HG02870 (cell line): Measurements from ENCODE around the gene NBPF12.
"Not testable (repeated sequence)": the region's sequence is repeated elsewhere in the genome, so short reads cannot be mapped to it uniquely, and the experiment has no call there.

Source experiments
- ATAC-seq: cut with Tn5 transposase; IDR thresholded peaks from one replicate; pipeline ENCODE4 v1.9.1; 2021; ENCODE audit warnings: mild to moderate bottlenecking, moderate library complexity; ENCODE audit not compliant: unreplicated experiment

The NBPF12 gene, protein sequence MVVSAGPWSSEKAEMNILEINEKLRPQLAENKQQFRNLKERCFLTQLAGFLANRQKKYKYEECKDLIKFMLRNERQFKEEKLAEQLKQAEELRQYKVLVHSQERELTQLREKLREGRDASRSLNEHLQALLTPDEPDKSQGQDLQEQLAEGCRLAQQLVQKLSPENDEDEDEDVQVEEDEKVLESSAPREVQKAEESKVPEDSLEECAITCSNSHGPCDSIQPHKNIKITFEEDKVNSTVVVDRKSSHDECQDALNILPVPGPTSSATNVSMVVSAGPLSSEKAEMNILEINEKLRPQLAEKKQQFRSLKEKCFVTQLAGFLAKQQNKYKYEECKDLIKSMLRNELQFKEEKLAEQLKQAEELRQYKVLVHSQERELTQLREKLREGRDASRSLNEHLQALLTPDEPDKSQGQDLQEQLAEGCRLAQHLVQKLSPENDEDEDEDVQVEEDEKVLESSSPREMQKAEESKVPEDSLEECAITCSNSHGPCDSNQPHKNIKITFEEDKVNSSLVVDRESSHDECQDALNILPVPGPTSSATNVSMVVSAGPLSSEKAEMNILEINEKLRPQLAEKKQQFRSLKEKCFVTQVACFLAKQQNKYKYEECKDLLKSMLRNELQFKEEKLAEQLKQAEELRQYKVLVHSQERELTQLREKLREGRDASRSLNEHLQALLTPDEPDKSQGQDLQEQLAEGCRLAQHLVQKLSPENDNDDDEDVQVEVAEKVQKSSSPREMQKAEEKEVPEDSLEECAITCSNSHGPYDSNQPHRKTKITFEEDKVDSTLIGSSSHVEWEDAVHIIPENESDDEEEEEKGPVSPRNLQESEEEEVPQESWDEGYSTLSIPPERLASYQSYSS (N-terminal part only)

DNA sequence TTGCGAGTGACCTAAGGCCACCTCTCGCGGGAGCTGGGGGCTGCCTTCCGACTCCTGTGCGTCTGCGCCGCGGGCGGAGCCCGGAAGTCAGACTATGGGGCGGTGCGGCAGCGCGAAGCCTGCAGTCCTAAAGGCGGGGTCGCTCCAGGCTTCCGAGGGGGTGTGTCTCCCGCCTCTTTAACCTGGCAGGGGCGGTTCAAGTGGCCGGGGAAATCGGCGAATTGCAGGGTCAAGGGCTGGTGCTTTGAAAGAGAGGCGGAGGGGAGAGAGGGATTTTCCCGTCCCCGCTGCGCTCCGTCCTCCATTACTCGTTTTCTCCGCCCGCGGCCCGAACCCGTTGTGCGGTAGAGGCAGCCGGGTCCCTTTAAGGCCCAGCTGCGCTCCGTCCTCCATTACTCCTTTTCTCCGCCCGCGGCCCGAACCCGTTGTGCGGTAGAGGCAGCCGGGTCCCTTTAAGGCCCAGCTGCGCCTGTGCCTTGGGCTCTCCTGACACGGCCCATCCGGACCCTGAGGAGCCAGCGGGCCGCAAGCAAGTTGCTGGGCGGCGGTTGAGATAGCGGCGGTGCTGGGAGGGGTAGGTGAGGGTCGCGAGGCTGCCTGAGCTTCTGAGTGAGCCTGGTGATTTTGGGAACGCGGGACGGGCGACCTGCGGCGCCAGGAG is at the start of gene NBPF12:
Gene NBPF12, plus strand, starts transcription at position 83 of the 661 bp plus-strand sequence. CDS start 21,820 bp downstream, outside the sequence.
- peak; percentile 57 for ATAC-seq

DNA sequence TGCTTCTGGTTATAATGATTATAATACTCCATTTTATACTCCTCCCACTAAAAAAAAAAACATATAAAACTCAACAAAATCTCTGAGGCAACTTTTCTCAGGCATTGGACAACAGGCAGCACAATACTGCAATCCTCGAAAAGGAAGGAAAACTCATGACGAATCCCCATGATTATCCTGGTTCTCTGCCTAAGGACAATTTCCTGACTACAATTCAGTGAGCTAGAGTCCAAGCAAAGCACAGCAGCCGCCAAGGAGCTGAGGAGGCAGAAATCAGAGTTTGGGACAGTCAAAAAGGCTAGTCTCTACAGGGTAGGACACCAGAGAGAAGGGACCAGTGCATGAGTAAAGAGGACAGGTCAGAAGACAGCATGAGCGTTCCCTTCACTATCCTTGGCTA is 46.8 kb upstream of the NBPF12 start:
- not testable (repeated sequence) for ATAC-seq

DNA sequence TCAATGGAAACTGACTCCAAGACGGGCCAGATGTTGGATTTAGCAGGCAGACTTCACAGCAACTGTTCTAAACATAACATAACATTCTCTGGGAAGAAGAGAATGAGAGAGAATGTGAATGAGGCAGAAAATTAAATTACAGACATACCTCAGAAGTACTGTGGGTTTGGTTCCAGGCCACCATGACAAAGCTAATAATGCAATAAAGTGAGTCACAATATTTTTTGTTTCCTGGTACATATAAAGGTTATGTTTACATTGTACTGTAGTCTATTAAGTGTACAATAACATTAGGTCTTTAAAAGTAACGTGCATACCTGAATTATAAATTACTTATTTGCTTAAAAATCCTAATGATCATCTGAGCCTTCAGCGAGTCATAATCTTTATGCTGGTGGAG is 45.8 kb upstream of the NBPF12 start:
- not testable (repeated sequence) for ATAC-seq

DNA sequence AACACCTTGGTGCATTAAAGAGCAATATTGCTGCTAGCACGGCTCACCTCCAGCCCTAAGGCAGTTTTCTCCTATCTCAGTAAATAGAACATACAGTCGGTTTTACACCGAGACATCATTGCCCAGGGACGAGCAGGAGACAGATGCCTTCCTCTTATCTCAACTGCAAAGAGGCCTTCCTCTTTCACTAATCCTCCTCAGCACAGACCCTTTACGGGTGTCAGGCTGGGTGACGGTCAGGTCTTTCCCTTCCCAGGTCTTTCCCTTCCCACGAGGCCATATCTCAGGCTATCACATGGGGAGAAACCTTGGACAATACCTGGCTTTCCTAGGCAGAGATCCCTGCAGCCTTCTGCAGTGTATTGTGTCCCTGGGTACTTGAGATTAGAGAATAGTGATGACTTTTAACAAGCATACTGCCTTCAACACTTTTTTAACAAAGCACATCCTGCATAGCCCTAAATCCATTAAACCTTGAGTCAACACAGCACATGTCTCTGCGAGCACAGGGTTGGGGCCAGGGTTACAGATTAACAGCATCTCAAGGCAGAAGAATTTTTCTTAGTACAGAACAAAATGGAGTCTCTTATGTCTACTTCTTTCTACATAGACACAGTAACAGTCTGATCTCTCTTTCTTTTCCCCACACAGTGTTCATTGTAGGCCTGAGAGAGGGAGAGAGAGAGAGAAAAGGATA is 30.4 kb upstream of the NBPF12 start:
- ATAC-seq, result not testable (repeated sequence)

DNA sequence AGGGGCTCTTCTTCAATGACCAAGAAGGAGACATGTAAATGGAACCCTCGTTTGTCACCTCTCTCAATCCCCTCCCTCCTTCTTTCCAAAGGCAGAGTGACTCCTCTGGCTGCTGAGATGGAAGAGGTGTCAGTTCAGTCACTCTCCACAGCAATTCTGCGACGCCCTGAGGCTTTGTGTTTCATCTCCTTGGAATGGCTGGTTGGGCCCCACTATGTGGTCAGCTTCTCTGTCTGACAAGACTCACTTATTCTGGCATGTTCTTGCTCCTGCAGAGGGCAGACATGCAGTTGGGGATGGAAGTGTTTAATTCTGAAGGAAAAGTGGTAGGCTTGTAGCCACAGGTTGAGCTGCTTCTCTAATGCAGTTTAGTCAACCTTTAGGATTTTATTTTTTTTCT is 25.1 kb upstream of the NBPF12 start:
- not testable (repeated sequence) for ATAC-seq

DNA sequence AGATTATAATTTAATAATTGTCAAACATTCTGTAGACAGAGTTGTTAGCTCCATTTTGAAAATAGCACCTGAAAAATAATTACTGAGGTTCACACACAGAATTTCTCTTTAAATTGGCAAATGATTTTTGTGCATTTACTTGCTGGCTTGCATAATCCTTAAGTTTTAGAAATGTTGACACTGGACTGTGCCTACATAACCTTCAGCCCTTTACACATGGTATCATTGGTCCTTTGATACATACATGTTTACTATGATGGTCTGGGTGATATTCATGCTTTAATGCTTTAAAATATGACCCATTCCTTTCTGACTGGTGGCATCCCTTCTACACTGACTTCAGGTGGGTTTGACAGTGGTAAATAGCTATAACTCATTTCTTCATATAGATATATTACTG is 17.3 kb upstream of the NBPF12 start:
- ATAC-seq, result not testable (repeated sequence)

DNA sequence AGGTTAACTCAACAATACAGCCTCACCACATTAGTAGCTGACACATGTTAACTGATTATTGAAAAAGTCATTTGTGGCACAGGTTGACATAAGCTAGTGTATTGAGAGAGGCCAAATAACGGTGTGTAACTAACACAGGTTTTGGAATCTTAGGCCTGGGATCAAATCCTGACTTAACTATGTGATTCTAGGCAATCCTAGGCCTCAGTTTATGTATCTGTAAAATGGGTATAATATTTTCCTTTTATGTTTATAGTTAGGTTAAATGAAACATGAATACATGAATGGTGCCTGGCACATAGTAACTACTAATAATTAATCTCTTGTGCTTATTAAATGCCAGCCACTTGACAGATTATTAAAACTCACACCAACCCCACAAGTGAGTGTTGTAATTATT is 15.5 kb upstream of the NBPF12 start:
- not testable (repeated sequence) for ATAC-seq

DNA sequence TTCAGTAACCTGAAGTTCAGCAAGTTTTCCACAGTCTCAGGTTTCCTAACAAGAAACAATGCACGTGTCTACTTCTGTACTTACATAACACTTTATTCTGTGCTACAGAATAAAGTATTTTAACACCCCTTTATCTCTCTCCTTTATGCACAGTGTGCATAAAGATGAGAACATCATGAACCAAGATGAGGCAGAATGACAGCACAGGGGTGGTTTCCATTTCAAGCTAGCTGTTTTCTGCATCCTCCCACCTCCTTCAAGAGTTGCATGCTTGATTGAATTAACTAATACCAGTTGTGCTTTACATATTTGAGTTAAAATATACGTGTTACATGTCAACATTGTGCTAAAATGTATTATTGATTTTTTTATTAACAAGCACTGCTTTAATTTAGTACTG is 14.0 kb upstream of the NBPF12 start:
- ATAC-seq, result not testable (repeated sequence)

DNA sequence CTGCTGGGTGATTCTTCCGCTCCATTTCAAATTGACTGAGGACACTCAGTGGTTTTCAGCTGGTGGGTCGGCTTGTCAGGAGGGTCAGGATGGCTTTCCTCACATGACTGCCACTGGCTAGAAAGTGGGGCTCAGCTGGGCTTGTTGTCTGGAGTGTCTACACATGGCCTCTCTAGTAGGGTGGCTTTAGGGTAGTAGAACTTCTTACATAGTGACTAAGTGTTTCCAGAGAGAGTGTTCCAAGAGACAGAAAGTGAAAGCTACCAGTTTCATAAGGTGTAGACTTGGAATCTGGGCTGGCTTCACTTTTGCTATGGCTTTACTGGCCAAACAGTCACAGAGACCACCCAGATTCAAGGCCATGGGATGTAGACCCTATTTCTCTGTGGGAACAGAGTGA is 11.7 kb upstream of the NBPF12 start:
- ATAC-seq, result not testable (repeated sequence)

DNA sequence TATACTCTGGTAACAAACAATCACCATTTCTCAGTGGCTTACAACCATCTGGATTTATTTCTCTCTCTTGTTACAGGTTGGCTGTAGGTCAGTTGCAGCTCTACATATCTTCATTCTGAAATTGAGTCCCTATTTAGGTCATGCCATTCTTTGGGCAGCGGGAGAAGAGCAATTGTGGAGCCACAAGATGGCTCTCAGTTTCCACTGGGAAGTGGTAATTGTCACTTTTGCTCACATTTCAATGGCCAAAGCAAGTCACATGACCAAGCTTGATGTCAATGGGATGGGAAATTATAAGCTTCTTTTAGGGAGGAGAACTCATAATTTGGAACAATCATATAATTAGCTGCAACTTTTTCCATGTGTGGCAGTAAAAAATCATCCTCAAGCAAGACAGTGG is 7.9 kb upstream of the NBPF12 start:
- ATAC-seq, result not testable (repeated sequence)

DNA sequence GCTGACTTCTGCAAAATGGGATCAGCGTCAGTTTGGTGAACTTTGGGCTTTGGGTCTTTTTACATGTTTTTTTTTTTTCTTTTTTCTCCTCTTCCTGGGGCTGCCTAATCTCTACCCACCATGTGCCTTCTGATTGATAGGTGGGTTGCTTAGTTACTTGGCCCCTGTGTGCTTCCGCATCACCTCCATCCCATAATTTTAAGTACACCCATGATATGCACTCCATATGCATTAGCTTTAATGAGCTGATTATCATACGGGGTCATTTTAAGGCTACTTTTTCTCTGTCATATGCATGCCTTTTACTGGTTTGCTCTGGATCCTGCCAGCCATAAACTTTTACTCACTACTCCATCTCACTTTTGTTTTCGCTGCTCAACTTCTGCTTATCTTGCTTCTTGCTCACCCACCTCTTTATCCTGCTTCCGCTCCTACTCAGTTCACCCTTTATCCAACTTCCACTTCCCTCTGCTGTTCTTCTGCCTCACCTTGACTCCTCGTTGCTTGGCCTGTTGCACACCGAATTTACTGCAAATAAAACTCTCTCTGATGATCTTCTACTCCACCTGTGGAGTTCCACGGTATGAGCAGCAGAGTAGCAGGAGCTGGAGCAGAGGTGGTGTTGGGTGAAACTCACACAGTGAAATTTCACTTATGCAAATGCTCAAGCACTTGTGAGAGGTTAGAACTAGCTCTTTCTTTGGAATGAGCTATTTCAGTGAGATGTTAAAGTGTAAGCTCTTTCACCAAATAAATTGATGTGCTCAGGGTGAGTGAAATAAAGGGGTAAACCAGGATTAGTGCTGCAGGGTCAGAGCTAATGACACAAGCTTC is 3.5 kb upstream of the NBPF12 start:
- peak; percentile 35 for ATAC-seq

DNA sequence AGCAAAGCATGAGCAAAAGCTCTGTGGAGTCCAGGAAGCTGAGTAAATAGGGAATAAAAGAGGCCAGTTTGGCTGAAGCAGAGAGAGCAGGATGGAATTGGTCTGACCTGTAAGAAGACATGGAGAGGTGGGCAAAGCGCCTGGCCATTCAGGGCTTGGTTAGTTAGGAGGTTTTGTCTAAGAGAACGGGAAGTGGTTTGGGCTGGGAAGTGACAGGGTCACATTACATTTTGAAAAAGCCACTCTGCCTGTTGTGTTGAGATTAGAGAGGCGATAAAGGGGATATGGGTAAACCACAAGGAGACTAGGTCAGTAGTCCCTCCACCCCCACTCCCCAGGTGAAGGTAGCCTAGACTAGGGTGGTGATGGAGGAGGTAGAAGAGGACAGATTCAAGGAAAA is 662 bp upstream of the NBPF12 start:
- ATAC-seq, result not testable (repeated sequence)

DNA sequence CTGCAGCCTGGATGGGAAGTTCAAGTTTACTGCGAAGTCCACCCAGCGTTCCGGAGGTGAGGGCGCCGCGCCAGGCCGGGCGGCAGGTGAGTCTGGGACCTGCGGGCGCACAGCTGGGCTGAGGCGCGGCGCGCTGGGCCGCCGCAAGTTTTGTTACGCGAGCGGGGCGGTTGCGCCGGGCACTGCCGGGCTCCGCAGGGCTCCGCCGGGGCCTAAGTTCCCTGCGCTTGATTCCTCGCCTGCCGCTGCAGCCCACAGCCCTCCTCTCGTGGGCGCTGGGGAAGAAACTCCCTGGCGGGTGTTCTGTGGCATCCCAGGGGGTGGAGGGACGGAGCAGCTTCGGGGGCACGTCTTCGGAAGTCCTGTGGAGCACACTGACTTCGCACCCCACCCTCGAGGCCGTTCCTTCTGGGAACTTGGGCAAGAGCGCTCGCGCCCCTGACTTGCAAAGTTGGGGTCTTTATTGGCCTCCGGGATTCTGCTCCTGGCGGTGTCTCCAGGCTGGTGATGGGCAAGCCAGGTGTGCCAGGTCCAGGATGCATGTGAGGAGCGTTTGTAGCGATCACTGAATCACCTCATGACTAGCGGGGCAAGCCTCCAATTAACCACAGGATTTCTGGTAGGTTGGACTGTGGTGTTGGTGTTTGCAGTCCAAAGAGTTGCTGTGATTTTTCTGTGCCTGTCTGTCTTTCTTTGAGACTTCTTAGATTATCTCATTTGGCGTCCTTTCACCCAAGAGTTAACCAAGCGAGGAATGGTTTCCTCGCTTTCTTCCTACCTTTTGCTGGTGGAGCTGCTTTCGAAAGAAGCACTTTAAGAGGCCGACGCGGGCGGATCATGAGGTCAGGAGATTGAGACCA is 1.0 kb downstream of the NBPF12 start:
- ATAC-seq, result peak; percentile 8

DNA sequence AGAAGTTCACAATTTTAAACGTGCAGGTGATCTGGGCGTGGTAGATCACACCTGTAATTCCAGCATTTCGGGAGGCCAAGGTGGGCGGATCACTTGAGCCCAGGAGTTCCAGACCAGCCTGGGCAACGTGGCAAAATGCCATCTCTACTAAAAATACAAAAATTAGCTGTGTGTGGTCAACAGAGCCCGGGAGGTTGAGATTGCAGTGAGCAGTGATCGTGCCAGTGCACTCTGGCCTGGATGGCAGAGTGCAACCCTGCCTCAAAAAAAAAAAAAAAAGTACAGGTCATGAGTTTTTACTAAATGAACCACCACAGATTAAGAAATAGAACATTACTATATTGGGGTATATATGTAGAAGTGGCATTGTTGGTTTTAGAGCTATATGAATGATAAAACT is 2.2 kb downstream of the NBPF12 start:
- not testable (repeated sequence) for ATAC-seq

DNA sequence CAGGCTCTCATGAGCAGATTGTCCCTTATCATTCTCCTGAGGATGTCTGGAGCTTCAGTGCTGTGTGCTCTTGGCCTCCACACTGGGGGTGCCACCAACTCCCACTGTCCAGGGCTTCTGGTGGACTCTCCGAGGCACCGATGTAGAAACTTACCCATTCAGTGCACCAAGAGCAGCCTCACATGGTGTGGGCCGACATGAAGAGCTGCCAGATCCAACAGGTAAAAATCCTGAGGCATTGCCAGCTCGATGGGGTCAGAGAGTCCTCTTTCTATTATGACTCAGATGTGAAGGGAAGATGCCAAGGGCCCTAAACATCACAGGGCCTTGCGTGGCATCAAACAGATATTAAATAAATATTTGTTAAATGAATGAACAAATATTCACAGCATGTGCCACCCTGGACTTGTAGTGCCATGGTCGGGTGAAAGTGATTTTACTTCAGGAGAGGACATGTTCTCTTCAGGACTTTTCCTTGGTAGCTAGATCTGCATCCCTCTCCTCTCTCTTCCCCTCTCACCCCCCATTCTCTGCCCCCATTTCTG is 5.3 kb downstream of the NBPF12 start:
- not testable (repeated sequence) for ATAC-seq

DNA sequence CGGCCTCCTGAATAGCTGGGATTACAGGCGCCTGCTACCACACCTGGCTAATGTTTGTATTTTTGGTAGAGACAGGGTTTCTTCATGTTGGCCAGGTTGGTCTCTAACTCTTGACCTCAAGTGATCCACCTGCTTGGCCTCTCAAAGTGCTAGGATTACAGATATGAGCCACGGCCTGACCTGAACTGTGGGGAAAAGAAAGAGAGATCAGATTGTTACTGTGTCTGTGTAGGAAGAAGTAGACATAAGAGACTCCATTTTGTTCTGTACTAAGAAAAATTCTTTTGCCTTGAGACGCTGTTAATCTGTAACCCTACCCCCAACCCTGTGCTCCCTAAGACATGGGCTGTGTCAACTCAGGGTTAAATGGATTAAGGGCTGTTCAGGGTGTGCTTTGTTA is 10.0 kb downstream of the NBPF12 start:
- not testable (repeated sequence) for ATAC-seq

DNA sequence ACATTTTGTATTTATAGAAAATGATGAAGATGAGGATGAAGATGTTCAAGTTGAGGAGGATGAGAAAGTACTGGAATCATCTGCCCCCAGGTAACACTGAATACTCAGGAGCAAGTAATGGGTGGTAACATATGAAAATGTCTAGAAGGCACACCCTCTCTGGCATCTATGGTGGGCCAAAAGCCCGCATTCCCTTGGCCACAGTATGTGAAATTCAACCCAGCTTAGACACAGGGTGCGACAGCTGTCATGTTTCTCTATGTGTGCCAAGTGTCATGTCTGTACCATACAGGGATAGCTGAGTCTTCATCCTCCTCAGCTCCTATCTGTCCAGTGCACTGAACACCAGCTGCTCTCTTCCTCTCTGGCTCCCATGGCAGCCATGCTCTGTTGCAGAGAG is 26.2 kb downstream of the NBPF12 start:
- not testable (repeated sequence) for ATAC-seq

DNA sequence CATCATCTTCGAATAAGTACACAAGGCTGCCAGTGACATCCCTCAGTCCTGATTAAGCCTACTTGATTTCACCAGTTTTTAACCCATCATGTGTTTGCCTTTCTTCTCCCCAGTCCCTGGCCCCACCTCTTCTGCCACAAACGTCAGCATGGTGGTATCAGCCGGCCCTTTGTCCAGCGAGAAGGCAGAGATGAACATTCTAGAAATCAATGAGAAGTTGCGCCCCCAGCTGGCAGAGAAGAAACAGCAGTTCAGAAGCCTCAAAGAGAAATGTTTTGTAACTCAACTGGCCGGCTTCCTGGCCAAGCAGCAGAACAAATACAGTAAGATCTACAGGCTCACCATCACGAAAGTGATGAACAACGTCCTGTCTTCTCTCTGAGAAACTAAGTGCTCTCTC is 28.2 kb downstream of the NBPF12 start:
- not testable (repeated sequence) for ATAC-seq
